Endothelial cell of umbilical vein (primary cell): ENCODE results near the gene SOCS3. TPM values are rescaled to one million over a fixed set of nuclear protein-coding genes. Genes with fewer than 3 reads are reported as not detected.

Experiments used
- BruUV-seq: library from RNA; stranded (reverse); fragments of 400-500 nt; replicated peaks from 2 replicates; lab custom pipeline; 2021; lab: Mats Ljungman, UMichigan
- CTCF ChIA-PET: fragments of 300-600, 350-600 bp; sonication (Branson Sonifier 250); formaldehyde crosslinking; loops from one replicate; lab custom pipeline; 2021; ENCODE audit warnings: antibody characterized with exemption, inconsistent platforms; lab: Charles Lee
- POLR2A ChIA-PET: fragments of 300-600, 350-600 bp; sonication (Branson Sonifier 250); formaldehyde crosslinking; loops from one replicate; lab custom pipeline; 2021; ENCODE audit warnings: antibody characterized with exemption, inconsistent platforms; lab: Charles Lee
- DNase-seq: peaks from one replicate; pipeline ENCODE4 v3.0.0-alpha.2; 2011; ENCODE audit warnings: low read depth, low spot score
- FAIRE-seq: peaks from 2 replicates; lab custom pipeline; 2011; peaks lifted over from hg19 to GRCh38; lab: Jason Lieb, UNC
- H2AFZ ChIP-seq: 2 replicates; pipeline ENCODE4 v1.6.0; 2012; ENCODE audit warnings: low read depth, low read length, control low read depth, inconsistent platforms
- H3K27ac ChIP-seq: 2 replicates; pipeline ENCODE4 v1.5.1; 2011; ENCODE audit warnings: low read depth, mild to moderate bottlenecking, control low read depth, low read length, moderate library complexity; ENCODE audit not compliant: insufficient read depth
- H3K27me3 ChIP-seq, 2 experiments: 2 replicates each; pipeline versions ENCODE4 v1.6.0 to v1.6.1; 2011; ENCODE audit warnings: low read length in 2 of 2, mixed read lengths in 1 of 2; ENCODE audit not compliant: control insufficient read depth in 2 of 2, insufficient read depth in 2 of 2
- H3K36me3 ChIP-seq, 2 experiments: 2 replicates in 1 of 2; 3 replicates in 1 of 2; pipeline ENCODE4 v1.5.1; 2011; ENCODE audit warnings: low read length in 2 of 2, mild to moderate bottlenecking in 1 of 2, moderate library complexity in 1 of 2; ENCODE audit not compliant: control insufficient read depth in 2 of 2, insufficient read depth in 2 of 2; ENCODE audit errors: extremely low read depth in 1 of 2
- H3K4me1 ChIP-seq: 3 replicates; pipeline ENCODE4 v1.5.1; 2011; ENCODE audit warnings: mild to moderate bottlenecking, low read length; ENCODE audit not compliant: control insufficient read depth, insufficient read depth; ENCODE audit errors: extremely low read depth
- H3K4me2 ChIP-seq: 2 replicates; pipeline ENCODE4 v1.6.1; 2011; ENCODE audit warnings: low read length, control low read depth, mixed read lengths; ENCODE audit not compliant: insufficient read depth
- H3K4me3 ChIP-seq, 3 experiments: fragments of 200-600 bp in 1 of 3; sonication (generic), shearing (Covaris generic) in 1 of 3; replicated peaks in 1 of 3; 2 replicates each; pipeline ENCODE4 v1.5.1; 2011 to 2016; ENCODE audit warnings: control low read depth in 3 of 3, low read length in 3 of 3, mild to moderate bottlenecking in 2 of 3, inconsistent platforms in 1 of 3, low read depth in 1 of 3, moderate library complexity in 1 of 3; ENCODE audit not compliant: insufficient read depth in 1 of 3
- H3K79me2 ChIP-seq: 2 replicates; pipeline ENCODE4 v1.6.0; 2012; ENCODE audit warnings: low read length, inconsistent platforms; ENCODE audit not compliant: control insufficient read depth, insufficient read depth
- H3K9ac ChIP-seq: replicated peaks from 2 replicates; pipeline ENCODE3; 2011; ENCODE audit warnings: low read length, control low read depth; ENCODE audit not compliant: insufficient read depth; ENCODE audit errors: extremely low read depth
- H3K9me1 ChIP-seq: replicated peaks from 3 replicates; pipeline ENCODE4 v1.6.0; 2011; ENCODE audit warnings: mild to moderate bottlenecking, low read length; ENCODE audit not compliant: control insufficient read depth, insufficient read depth; ENCODE audit errors: extremely low read depth
- H3K9me3 ChIP-seq: replicated peaks from 2 replicates; pipeline ENCODE4 v1.5.1; 2012; ENCODE audit warnings: low read length, inconsistent platforms; ENCODE audit not compliant: control insufficient read depth, insufficient read depth
- H4K20me1 ChIP-seq: replicated peaks from 2 replicates; pipeline ENCODE3; 2011; ENCODE audit warnings: mild to moderate bottlenecking, low read length; ENCODE audit not compliant: control insufficient read depth, insufficient read depth; ENCODE audit errors: extremely low read depth
- CTCF ChIP-seq, 2 donors: IDR thresholded peaks; 1 replicate in 1 of 2; 2 replicates in 1 of 2; pipeline ENCODE4 v1.5.1; 2011; ENCODE audit warnings: low read length in 2 of 2, mild to moderate bottlenecking in 2 of 2, moderate library complexity in 2 of 2, control low read depth in 1 of 2, inconsistent platforms in 1 of 2, low read depth in 1 of 2; ENCODE audit not compliant: insufficient read depth in 1 of 2; ENCODE audit errors: extremely low read depth in 1 of 2
- EZH2 ChIP-seq: IDR thresholded peaks from 2 replicates; pipeline ENCODE4 v1.6.1; 2012; ENCODE audit warnings: borderline replicate concordance, low read depth, mild to moderate bottlenecking, moderate library complexity, low read length, inconsistent platforms; ENCODE audit not compliant: severe bottlenecking
- FOS ChIP-seq: IDR thresholded peaks from 2 replicates; pipeline ENCODE4 v1.6.1; 2011; ENCODE audit warnings: mild to moderate bottlenecking, low read length, moderate library complexity, borderline replicate concordance; ENCODE audit not compliant: insufficient read depth
- MAX ChIP-seq: IDR thresholded peaks from 2 replicates; pipeline ENCODE4 v1.6.1; 2011; ENCODE audit not compliant: insufficient read depth, insufficient read length
- MYC ChIP-seq: IDR thresholded peaks from one replicate; pipeline ENCODE4 v1.6.1; 2011; ENCODE audit warnings: mild to moderate bottlenecking, low read depth, low read length
- POLR2A ChIP-seq: IDR thresholded peaks from 2 replicates; pipeline ENCODE4 v1.6.1; 2012; ENCODE audit warnings: low read depth, mild to moderate bottlenecking, control low read depth, low read length
- POLR2AphosphoS5 ChIP-seq: IDR thresholded peaks from 2 replicates; pipeline ENCODE4 v1.6.1; 2012; ENCODE audit warnings: low read depth, mild to moderate bottlenecking, control low read depth, low read length, moderate library complexity; ENCODE audit not compliant: insufficient read depth
- dilution Hi-C: fragments of 300-500 bp; cut with MboI; formaldehyde crosslinking; loops from one replicate; pipeline ENCODE4 v1.15.0; 2019; ENCODE audit warnings: low sequenced_read_pairs; ENCODE audit not compliant: extremely low pct_ligation_motif_present
- intact Hi-C: fragments of 100-400 bp; cut with micrococcal nuclease; formaldehyde crosslinking; loops from one replicate; pipeline ENCODE4 v1.10.0; 2022
- polyA plus RNA-seq, 4 experiments: library from polyadenylated mRNA; depleted of rRNA in 3 of 4; stranded (reverse) in 3 of 4; unstranded in 1 of 4; fragments of >200 nt; gene quantifications; 2 replicates each; pipeline versions ENCODE4 v1.2.1 to v1.2.3, GENCODE V29; 2011 to 2012; ENCODE audit warnings: missing spikeins in 1 of 4
- total RNA-seq: library from RNA; stranded (reverse); gene quantifications from 2 replicates; pipeline ENCODE4 v1.2.3, GENCODE V29; 2021

The SOCS3 gene
- total and polyA plus RNA-seq, 2 donors (not counting 3 experiments of a cell fraction or from before 2014, with no cell fraction given) = 6.2 to 14.3 TPM

DNA sequence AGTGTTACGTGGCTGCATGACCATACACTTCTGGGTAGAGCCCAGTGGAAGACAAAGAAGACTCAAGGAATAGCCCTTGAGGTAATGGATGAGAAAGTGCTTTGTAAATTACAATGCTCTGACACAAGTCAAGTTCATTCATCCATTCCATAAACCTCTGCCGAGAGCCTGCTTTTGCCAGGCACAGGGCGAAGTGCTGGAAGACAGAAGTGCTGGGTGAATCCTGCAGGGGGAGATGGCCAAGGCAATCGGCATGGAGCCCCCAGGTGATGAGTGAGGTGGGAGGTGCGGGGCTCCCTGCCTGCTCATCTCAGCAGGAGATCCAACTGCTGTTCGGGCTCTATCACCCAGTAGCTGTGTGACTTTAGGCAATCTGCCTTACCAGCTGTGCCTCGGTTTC lies 2.8 kb upstream of the SOCS3 start:
- no TSS peak for BruUV-seq
- no peak for DNase-seq

DNA sequence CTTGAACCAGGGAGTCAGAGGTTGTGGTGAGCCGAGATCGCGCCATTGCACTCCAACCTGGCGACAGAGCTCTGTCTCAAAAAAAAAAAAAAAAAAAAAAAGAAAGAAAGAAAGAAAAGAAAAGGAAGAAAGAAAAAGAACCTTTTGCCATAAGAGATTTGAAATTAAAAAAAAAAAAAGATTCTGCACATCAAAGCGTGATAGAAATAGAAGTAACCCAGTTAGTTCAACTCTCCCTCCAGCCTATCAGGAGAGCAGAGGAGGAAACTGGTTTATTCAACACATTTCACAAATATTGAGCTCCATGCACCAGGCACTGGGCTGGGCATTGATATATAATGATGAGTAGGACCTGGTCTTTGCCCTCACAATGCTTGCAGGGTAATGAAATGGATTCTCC lies 2.4 kb upstream of the SOCS3 start:
- Histone ChIP-seq H3K9ac (no peak overlapping the region), H3K9me1 (no peaks in the 10 kb centered on the region), H3K9me3 (no peaks in the 10 kb centered on the region), H3K4me2 (no peak overlapping the region), H3K36me3 (peaks cover 3 to 6% of the 10 kb centered on the region in 2 experiments), H3K4me1 (peaks cover 31% of the 10 kb centered on the region), H2AFZ (no peak overlapping the region), H3K4me3 (no peak overlapping the region), H3K27me3 (no peaks in the 10 kb centered on the region), H3K27ac (no peak overlapping the region), H4K20me1 (no peaks in the 10 kb centered on the region), H3K79me2 (peaks cover 20% of the 10 kb centered on the region)
- no peak for DNase-seq
- ChIA-PET CTCF (interaction anchor here (0.7 to 5.7 kb wide), 10 partner anchors 8 to 112 kb away, joined by 3 to 184 read pairs (median 9); no protein-coding TSS in a partner anchor), POLR2A (no interaction called here)
- TF ChIP-seq MYC = no peak
- no peak for TF ChIP-seq FOS
- TF ChIP-seq POLR2AphosphoS5 = no peak
- TF ChIP-seq POLR2A = no peak
- no peak for TF ChIP-seq MAX
- no peak for TF ChIP-seq CTCF (IDR thresholded peaks at IDR 0.05; ENCODE audit: extremely low read depth in 1 of 2, insufficient read depth in 1 of 2, low read depth in 1 of 2, low read length in 2 of 2)
- TF ChIP-seq EZH2 = no peak
- FAIRE-seq = no peak
- intact Hi-C loops = loop anchor here (5.0 kb wide), 1 partner anchor 345 kb away; no protein-coding TSS in a partner anchor
- no TSS peak for BruUV-seq
- dilution Hi-C loops = no loop called here

More for the DNA sequence above, 2.8 kb upstream of the SOCS3 start:
- CTCF ChIA-PET = interaction anchor here (0.8 to 5.7 kb wide), 7 partner anchors 10 to 112 kb away, joined by 3 to 184 read pairs (median 6); no protein-coding TSS in a partner anchor
- intact Hi-C loops = loop anchor here (5.0 kb wide), 1 partner anchor 345 kb away; no protein-coding TSS in a partner anchor
- no peaks in the 10 kb centered on the region for H4K20me1 ChIP-seq
- FAIRE-seq = no peak
- TF ChIP-seq FOS = no peak
- H3K9me3 ChIP-seq = no peaks in the 10 kb centered on the region
- no peaks in the 10 kb centered on the region for H3K9me1 ChIP-seq
- H3K79me2 ChIP-seq = peaks cover 16% of the 10 kb centered on the region
- H3K27ac ChIP-seq = no peak overlapping the region
- H3K4me2 ChIP-seq = no peak overlapping the region
- no peaks in the 10 kb centered on the region for H3K27me3 ChIP-seq
- H3K4me1 ChIP-seq = peaks cover 27% of the 10 kb centered on the region
- H2AFZ ChIP-seq = no peak overlapping the region
- dilution Hi-C loops = no loop called here
- no peak overlapping the region for H3K9ac ChIP-seq
- H3K4me3 ChIP-seq = no peak overlapping the region
- H3K36me3 ChIP-seq = peaks cover 3 to 6% of the 10 kb centered on the region in 2 experiments
- POLR2A ChIA-PET = no interaction called here
